Liver (tissue), 9 donors: Measurements from ENCODE around the gene MTSS2. TPM values are rescaled to one million over a fixed set of nuclear protein-coding genes. Genes with fewer than 3 reads are reported as not detected.

ENCODE experiments used
- DNase-seq: peaks from one replicate; pipeline ENCODE4 v3.0.0-alpha.2; 2017; ENCODE audit warnings: low spot score
- H3K27ac ChIP-seq, 2 donors: one replicate each; pipeline ENCODE4 v1.7.0; 2013; ENCODE audit warnings: inconsistent platforms in 2 of 2, low read length in 2 of 2, control low read depth in 1 of 2, low read depth in 1 of 2, mild to moderate bottlenecking in 1 of 2
- H3K27me3 ChIP-seq, 4 donors: one replicate each; pipeline versions ENCODE4 v1.6.1 to v1.7.0; 2013; ENCODE audit warnings: low read length in 3 of 4, inconsistent platforms in 1 of 4, mild to moderate bottlenecking in 1 of 4, moderate library complexity in 1 of 4; ENCODE audit not compliant: control insufficient read depth in 4 of 4, insufficient read depth in 4 of 4
- H3K36me3 ChIP-seq, 4 donors: one replicate each; pipeline versions ENCODE4 v1.6.1 to v1.7.0; 2013; ENCODE audit warnings: low read length in 3 of 4, mild to moderate bottlenecking in 3 of 4, low read depth in 1 of 4, moderate library complexity in 1 of 4; ENCODE audit not compliant: control insufficient read depth in 4 of 4, insufficient read depth in 3 of 4
- H3K4me1 ChIP-seq, 4 donors: one replicate each; pipeline versions ENCODE4 v1.6.1 to v1.7.0; 2013; ENCODE audit warnings: low read length in 3 of 4, mild to moderate bottlenecking in 3 of 4, moderate library complexity in 1 of 4; ENCODE audit not compliant: control insufficient read depth in 4 of 4, insufficient read depth in 4 of 4
- H3K4me3 ChIP-seq, 3 donors: one replicate each; pipeline versions ENCODE4 v1.6.1 to v1.7.0; 2013; ENCODE audit warnings: low read length in 3 of 3, control low read depth in 1 of 3, low read depth in 1 of 3, mild to moderate bottlenecking in 1 of 3
- H3K9ac ChIP-seq, 2 donors: one replicate each; pipeline ENCODE4 v1.7.0; 2013; ENCODE audit warnings: low read length in 2 of 2, mild to moderate bottlenecking in 2 of 2, moderate library complexity in 2 of 2, control low read depth in 1 of 2, low read depth in 1 of 2
- H3K9me3 ChIP-seq, 4 donors: one replicate each; pipeline versions ENCODE4 v1.6.1 to v1.7.0; 2013; ENCODE audit warnings: low read length in 3 of 4; ENCODE audit not compliant: control insufficient read depth in 4 of 4
- ATF3 ChIP-seq: IDR thresholded peaks from 2 replicates; pipeline ENCODE4 v1.6.1; 2016; ENCODE audit warnings: antibody characterized with exemption
- EGR1 ChIP-seq, 2 donors: IDR thresholded peaks; 2 replicates each; pipeline ENCODE4 v1.6.1; 2016 to 2018; ENCODE audit warnings: antibody characterized with exemption in 2 of 2, low read depth in 2 of 2
- FOXA1 ChIP-seq: IDR thresholded peaks from 2 replicates; pipeline ENCODE4 v1.6.1; 2016; ENCODE audit warnings: antibody characterized with exemption
- FOXA2 ChIP-seq: IDR thresholded peaks from 2 replicates; pipeline ENCODE4 v1.6.1; 2016; ENCODE audit warnings: antibody characterized with exemption
- GABPA ChIP-seq, 2 donors: IDR thresholded peaks in 1 of 2; conservative IDR thresholded peaks in 1 of 2; 2 replicates each; pipeline ENCODE4 v1.6.1; 2016; ENCODE audit warnings: antibody characterized with exemption in 2 of 2, mild to moderate bottlenecking in 1 of 2, moderate library complexity in 1 of 2
- HNF4A ChIP-seq, 2 donors: conservative IDR thresholded peaks; 2 replicates each; pipeline ENCODE4 v1.6.1; 2016; ENCODE audit warnings: antibody characterized with exemption in 2 of 2, mild to moderate bottlenecking in 2 of 2
- HNF4G ChIP-seq: IDR thresholded peaks from 2 replicates; pipeline ENCODE4 v1.6.1; 2016; ENCODE audit warnings: antibody characterized with exemption
- JUND ChIP-seq, 2 donors: IDR thresholded peaks; 2 replicates each; pipeline ENCODE4 v1.6.1; 2016; ENCODE audit warnings: antibody characterized with exemption in 2 of 2
- NR2F2 ChIP-seq: IDR thresholded peaks from 2 replicates; pipeline ENCODE4 v1.6.1; 2016; ENCODE audit warnings: antibody characterized with exemption
- RAD21 ChIP-seq, 2 donors: IDR thresholded peaks; 2 replicates each; pipeline ENCODE4 v1.6.1; 2016; ENCODE audit warnings: antibody characterized with exemption in 2 of 2, mild to moderate bottlenecking in 2 of 2
- REST ChIP-seq: IDR thresholded peaks from 2 replicates; pipeline ENCODE4 v1.6.1; 2016; ENCODE audit warnings: antibody characterized with exemption, mild to moderate bottlenecking
- RXRA ChIP-seq, 2 donors: IDR thresholded peaks; 2 replicates each; pipeline ENCODE4 v1.6.1; 2017 to 2018; ENCODE audit warnings: antibody characterized with exemption in 2 of 2, mild to moderate bottlenecking in 1 of 2
- SP1 ChIP-seq: IDR thresholded peaks from 2 replicates; pipeline ENCODE4 v1.6.1; 2018; ENCODE audit warnings: antibody characterized with exemption, mild to moderate bottlenecking
- TAF1 ChIP-seq: conservative IDR thresholded peaks from 2 replicates; pipeline ENCODE4 v1.6.1; 2016; ENCODE audit warnings: antibody characterized with exemption, mild to moderate bottlenecking
- YY1 ChIP-seq: IDR thresholded peaks from 2 replicates; pipeline ENCODE4 v1.6.1; 2016; ENCODE audit warnings: antibody characterized with exemption, mild to moderate bottlenecking
- ZBTB33 ChIP-seq: IDR thresholded peaks from 2 replicates; pipeline ENCODE4 v1.6.1; 2016; ENCODE audit warnings: antibody characterized with exemption
- WGBS: extraction: QIAGEN DNeasy Blood & Tissue Kit; methylation state at CpG from one replicate; pipeline ENCODE4 v1.1.7; 2013; 5-methylcytosine and 5-hydroxymethylcytosine counted together
- polyA plus RNA-seq, 2 donors: library from polyadenylated mRNA; stranded (reverse) in 1 of 2; unstranded in 1 of 2; fragments of 200-250 nt in 1 of 2; fragments of >200 nt in 1 of 2; fragmentation: Nextera tagmentation in 1 of 2; extraction: Ambion mirVana in 1 of 2; gene quantifications; one replicate each; pipeline versions ENCODE4 v1.2.1 to v1.2.3, GENCODE V29; 2013 to 2015
- total RNA-seq, 2 donors: library from RNA; depleted of rRNA; stranded (reverse); fragments of >200 nt; gene quantifications; one replicate each; pipeline ENCODE4 v1.2.3, GENCODE V29; 2014
- TF ChIP-seq, protein P1 (sequence below): fragments of 150-350 bp; IDR thresholded peaks from 2 replicates; pipeline ENCODE4 v1.5.1; 2017; ENCODE audit warnings: improper control_type of control experiment, low read depth, low read length; ENCODE audit not compliant: missing input control
- TF ChIP-seq, protein P2 (sequence below): IDR thresholded peaks from 2 replicates; pipeline ENCODE4 v1.6.1; 2016; ENCODE audit warnings: antibody characterized with exemption
- donor health status: healthy.
- donor health status: healthy.
- donor health status: healthy.
- donor health status: healthy.
- donor health status: healthy.

The MTSS2 gene
- total and polyA plus RNA-seq, 4 donors = 3.8 to 95.7 (median 35.9) TPM

GRCh38 chr16:70658921-70659320 lies 26.9 kb downstream of the MTSS2 start:
- Histone ChIP-seq H3K4me1 (peaks cover 0 to 5% (median 2%) of the 10 kb centered on the region in 4 donors), H3K27me3 (no peaks in the 10 kb centered on the region), H3K4me3 (no peak overlapping the region), H3K36me3 (peaks cover 2 to 9% (median 5%) of the 10 kb centered on the region in 4 donors), H3K9me3 (no peaks in the 10 kb centered on the region), H3K27ac (no peak overlapping the region), H3K9ac (no peak overlapping the region)
- DNase-seq = no peak
- WGBS = 80% methylated on average over 5 of the region's 5 CpGs
- TF ChIP-seq FOXA2 (no peak), RXRA (IDR thresholded peaks at IDR 0.05) (no peak), HNF4A (conservative IDR thresholded peaks at IDR 0.05) (no peak), TAF1 (no peak), REST (no peak), YY1 (no peak), HNF4G (no peak)
- TF ChIP-seq, protein P1, sequence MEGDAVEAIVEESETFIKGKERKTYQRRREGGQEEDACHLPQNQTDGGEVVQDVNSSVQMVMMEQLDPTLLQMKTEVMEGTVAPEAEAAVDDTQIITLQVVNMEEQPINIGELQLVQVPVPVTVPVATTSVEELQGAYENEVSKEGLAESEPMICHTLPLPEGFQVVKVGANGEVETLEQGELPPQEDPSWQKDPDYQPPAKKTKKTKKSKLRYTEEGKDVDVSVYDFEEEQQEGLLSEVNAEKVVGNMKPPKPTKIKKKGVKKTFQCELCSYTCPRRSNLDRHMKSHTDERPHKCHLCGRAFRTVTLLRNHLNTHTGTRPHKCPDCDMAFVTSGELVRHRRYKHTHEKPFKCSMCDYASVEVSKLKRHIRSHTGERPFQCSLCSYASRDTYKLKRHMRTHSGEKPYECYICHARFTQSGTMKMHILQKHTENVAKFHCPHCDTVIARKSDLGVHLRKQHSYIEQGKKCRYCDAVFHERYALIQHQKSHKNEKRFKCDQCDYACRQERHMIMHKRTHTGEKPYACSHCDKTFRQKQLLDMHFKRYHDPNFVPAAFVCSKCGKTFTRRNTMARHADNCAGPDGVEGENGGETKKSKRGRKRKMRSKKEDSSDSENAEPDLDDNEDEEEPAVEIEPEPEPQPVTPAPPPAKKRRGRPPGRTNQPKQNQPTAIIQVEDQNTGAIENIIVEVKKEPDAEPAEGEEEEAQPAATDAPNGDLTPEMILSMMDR = no peak

DNA sequence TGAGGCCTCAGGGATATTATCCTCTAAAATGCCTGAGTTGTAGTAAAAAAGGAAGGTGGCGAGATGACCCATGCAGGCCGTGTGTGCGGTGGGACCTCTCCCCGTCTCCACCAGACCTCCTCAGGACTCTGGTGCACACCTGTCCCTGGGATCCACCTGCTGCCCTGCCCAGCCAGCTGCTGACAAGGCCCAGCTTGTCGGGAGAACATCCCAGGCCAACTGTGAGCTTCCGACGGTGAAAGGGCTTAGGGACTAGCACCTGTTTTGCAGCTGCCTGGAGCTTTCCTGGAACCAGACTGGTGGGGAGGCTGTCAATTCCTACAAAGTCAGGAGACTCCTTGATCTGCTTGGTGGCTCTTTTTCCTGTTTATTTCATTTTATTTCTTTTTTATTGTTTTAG lies 27.9 kb downstream of the MTSS2 start:
- no peak for DNase-seq
- Histone ChIP-seq H3K36me3 (peaks cover 0 to 3% (median 1%) of the 10 kb centered on the region in 4 donors), H3K4me1 (peaks cover 0 to 7% (median 3%) of the 10 kb centered on the region in 4 donors), H3K27me3 (no peaks in the 10 kb centered on the region), H3K9me3 (no peaks in the 10 kb centered on the region), H3K27ac (no peak overlapping the region), H3K4me3 (no peak overlapping the region), H3K9ac (no peak overlapping the region)
- TF ChIP-seq EGR1 (IDR thresholded peaks at IDR 0.05; ENCODE audit: low read depth in 2 of 2) (no peak), NR2F2 (no peak), RXRA (IDR thresholded peaks at IDR 0.05) (no peak), HNF4A (conservative IDR thresholded peaks at IDR 0.05) (no peak), YY1 (no peak), JUND (IDR thresholded peaks at IDR 0.05) (no peak), RAD21 (IDR thresholded peaks at IDR 0.05) (no peak), TAF1 (no peak), HNF4G (no peak), REST (no peak), SP1 (no peak), GABPA (IDR thresholded peaks at IDR 0.05 in 1 of 2, conservative IDR thresholded peaks at IDR 0.05 in 1 of 2) (no peak), ATF3 (no peak), ZBTB33 (no peak), FOXA2 (no peak), FOXA1 (no peak)
- TF ChIP-seq, protein P2, sequence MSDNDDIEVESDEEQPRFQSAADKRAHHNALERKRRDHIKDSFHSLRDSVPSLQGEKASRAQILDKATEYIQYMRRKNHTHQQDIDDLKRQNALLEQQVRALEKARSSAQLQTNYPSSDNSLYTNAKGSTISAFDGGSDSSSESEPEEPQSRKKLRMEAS = no peak
- TF ChIP-seq, protein P1 = no peak
- 85% methylated on average over 7 of the region's 7 CpGs for WGBS
